ENCODE results near the gene CCDC184.
A peak's percentile ranks its signal among the peaks of the same experiment; 100 is the strongest.
"Not testable (repeated sequence)": the region's sequence is repeated elsewhere in the genome, so short reads cannot be mapped to it uniquely, and the experiment has no call there.

CCDC184 gene

DNA sequence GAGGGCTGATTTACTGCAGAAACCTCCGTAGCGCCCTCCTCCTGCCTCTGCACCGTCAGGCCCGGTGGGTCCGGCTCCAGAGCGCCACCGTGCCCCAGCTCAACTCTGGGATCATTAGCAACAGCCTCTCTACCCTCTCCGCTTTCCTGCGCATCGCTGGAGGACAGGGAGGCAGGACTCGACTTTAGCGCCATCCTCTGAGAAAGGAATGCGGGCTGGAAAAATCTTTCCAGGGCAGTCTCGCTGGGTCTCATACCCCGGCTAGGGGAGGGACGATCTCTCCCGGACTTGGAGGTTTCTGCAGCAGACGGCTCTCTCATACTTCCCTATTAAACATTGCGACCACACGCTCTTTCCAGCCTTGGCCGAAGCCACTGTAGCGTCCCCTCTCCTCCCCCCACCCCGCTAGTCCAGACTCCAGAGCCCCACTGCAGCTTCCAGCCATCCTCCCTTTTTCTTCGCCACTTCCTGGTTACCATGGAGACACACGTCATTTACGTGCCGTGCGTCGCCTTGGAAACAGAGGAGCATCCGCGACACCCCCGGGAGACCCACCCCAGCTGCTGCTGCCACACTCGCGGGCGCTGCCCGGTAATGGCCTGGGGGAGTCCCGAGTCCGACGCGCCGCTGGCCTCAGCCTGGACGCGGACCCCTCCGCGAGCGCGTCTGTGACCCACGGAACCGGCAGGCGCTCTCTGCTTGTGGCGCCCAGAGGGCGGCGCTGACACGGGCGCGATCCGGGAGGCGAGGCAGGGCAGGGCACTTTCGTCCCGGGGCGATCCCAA is at the start of gene CCDC184:
CCDC184 (plus strand) TSS at position 554 of the 785 bp plus-strand sequence. CDS start 479 bp downstream, outside the sequence.
- peak; percentile 65 to 82 (median 72) for DNase-seq

DNA sequence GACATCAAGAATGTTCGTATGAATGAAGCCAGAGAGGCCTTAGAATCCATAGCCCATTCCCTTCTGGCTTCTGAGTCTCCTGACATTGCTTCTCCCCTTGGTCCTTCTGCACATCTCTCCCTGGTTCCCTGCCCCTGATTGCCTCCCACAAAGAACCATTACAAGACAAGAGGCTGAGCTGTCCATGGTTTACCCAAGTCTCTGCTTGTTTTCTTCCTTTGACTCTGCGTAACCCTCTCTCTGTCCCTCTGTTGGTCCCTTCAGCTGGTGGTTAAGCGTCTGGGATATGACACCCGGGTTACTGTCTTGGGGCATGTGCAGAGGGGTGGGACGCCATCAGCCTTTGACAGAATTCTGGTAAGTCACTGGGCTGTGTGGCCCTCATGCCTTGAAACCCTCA is 48.4 kb upstream of the CCDC184 start:
- no peak for DNase-seq

DNA sequence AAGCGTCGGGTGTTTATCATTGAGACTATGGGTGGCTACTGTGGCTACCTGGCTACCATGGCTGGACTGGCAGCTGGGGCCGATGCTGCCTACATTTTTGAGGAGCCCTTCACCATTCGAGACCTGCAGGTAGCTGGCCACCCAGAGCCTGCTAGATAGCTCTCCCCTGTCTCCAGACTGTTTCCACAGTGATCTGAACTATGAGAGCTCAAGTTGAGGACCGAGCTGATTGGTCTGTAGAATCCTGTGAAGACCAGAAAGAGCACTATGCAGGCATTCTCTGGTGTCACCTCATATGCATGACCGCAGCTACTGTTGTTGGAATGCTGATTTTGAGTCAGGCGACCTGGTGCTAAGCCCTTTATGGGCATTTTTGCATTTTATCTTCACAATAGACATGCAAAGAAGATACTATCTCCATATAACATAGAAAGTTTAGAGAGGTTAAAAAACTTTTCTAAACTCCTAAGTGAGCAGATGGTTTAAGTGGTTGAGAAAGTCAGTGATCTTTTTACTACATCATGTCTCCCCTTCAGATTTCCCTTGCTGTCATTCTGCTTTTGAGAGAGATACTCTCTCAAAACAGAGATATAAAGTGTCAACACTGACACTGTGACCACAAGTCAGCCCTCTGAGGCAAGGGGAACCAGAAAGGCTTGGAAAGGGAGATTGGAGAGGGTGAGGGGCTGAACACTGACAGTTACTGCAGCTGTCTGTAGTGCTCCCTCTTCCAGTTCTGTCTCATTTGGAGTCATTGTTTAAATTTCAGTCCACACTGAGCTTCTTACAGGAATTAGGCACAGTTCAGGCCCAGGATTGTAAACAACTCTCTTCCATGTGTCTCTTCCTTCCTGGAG is 40.4 kb upstream of the CCDC184 start:
- no peak for DNase-seq

DNA sequence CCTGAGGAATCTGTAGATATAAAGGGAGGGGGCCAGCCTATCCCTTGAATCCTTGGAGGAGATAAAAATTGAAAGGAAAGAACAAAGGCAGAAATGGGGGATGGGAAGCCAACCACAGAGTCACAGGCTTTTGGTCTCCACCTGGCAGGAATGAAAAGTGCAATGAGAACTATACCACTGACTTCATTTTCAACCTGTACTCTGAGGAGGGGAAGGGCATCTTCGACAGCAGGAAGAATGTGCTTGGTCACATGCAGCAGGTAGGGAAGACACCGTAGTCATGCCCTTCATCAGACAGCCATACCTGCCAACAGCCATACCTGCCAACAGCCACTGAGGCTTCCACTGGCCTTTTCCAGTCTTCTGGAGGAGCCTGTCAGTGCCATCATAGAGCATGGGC is 39.5 kb upstream of the CCDC184 start:
- DNase-seq, result no peak

DNA sequence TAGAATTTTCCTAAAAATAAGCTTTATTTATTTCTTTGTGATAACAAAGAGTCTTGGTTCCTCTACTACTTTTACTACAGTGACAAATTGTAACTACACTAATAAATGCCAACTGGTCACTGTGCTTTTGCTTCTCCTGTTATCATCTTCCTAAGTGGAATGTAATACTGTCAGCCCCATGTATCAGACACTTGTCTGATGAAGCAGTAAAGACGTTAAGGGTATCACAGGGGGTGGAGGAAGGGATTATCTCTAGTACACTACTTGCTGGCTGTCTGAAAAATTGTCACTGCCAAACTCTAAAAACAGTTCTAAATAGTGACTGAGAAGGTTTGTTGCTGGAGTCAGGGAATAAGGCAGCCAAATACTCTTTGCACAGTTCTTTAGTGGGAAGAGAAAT is 37.5 kb upstream of the CCDC184 start:
- no peak for DNase-seq

DNA sequence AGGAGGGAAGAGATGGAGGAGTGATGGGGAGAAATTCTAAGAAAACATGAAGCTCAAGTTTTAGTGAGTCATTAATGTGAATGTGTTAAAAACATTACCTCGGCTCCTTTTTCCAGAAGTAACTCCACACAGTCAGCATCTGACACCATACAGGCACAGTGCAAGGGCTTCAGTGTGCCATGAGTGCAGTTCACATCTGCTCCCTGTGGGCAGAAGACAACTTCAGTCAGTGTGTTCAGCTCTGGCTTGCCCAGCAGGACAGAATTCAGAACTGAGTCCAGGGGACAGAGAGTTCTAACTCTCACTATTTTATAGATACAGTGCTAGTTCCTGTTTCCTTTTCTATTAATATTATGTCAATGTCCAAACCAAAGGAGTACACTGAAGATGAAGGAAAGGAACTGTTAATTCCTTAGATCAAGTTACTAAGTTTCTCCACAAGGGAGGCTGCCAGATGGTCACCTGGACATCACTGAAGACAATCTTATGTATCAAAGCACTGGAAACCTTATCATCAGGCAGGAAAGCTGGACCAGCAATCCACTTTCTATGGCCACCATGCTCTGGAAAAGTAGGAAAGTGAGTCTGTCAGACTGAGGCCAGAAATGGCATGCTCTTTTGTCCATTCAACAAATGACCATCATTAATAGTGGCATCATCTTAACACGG is 32.2 kb upstream of the CCDC184 start:
- DNase-seq, result no peak

DNA sequence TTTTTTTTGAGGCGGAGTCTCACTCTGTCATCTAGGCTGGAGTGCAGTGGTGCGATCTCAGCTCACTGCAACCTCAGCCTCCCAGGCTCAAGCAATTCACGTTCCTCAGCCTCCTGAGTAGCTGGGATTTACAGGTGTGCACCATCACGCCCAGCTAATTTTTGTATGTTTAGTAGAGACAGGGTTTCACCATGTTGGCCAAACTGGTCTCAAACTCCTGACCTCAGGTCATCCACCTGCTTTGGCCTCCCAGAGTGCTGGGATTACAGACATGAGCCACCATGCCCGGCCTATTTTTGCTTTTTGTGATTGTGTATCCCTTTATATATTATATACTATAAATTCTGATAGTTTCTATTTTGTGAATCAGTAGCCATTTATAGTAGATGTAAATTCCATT is 27.7 kb upstream of the CCDC184 start:
- DNase-seq, result not testable (repeated sequence)

DNA sequence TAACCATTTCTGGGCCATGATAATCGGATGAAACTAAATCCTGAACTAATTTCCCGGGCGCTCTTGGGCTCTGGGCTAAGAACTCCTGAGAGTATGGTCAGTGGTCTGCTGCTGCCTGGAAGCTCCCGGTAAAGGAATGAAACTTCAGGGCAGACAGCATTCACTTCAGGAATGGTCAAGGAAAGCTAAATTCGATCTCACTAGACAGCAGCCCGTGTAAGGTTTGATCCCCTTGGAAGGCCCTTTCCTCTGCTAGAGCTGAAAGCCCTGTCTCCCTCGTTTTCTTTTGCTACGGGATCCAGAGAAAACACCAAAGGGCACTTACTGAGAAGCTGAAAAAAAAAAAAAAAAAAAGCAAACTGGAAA is 26.8 kb upstream of the CCDC184 start:
- DNase-seq, result peak in 1 of 6 experiments; percentile 40

DNA sequence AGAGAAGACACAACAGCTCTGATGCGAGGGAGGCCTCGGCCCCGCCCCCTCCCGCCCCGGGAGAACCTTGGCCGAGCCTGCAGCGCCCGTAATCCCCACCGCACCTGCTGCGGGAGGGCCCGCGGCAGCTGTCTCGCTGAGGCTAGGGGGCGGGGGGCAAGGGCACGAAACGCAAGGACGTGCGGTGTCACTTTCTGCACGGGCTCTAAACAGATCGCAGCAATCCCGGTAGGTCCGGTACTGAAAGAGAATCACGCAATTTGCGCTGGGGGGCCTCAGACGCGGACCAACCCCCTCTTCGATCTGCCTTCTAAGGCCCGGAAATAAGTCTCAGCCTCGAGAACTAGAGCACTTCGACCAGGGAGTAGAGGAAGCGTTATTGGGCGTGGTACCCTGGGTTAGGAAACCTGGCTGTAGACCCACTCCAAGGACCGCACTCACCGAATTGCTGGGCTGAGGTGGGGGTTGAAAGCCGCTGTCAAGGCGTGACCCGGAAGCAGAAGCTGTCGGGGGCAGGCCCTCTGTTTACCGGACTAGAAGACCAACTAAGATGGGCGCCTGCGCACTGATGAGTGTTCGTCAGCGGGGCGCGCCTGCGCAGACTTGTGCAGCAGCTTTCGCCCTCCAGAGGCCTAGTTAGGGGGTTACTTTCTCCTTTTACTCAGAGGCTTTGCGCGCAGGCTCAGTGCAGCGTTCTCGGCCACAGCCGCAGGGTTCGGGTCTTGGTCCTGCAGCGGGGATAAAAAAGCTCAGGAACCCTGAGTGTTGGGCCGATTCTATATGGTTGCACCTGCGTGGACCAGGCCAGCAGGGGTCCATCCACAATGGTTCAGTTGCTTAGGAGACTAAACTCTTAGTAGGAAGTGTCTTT is 26.2 kb upstream of the CCDC184 start, which contains the start of gene ASB8:
ASB8 (minus strand) TSS at position 498 of the 871 bp plus-strand sequence. CDS start 4,019 bp downstream, outside the sequence.
- peak; percentile 97 to 99 (median 98) for DNase-seq

DNA sequence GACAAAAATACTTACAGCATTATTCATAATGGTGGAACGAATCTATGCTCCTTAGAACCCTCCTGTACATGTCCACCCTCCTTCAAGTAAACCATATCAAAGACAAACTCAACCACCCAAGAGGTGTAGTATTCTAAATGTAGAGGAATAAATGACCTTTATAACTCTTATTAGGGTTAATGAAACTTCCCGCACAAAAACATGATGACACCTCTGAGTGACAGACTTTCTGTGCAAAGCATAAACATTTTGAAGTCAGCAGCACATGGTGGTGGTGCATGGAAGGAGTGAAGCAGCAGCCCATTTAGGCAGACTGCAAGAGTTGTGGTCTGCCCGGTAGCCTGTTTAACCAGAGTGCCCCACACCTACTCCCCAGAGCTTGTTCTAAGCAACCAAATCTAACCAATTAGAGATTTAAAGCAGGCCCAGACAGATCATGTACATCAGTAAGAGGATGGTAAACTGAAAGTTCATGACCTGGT is 25.5 kb upstream of the CCDC184 start:
- no peak for DNase-seq

DNA sequence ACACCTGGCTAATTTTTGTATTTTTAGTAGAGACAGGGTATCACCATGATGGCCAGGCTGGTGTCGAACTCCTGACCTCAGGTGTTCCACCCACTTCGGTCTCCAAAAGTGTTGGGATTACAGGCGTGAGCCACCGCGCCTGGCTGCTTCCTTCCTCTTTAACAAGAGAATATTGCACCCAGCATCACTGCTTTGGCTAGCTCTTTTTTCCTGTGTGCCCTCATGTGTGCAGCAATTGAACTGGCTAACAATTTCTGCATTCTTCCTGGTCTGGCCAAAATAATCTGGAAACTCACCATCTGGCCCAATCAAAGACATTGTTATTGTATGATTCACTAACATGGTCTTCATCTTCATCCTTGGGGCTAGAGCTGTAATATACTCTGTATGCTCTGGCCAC is 23.4 kb upstream of the CCDC184 start:
- DNase-seq, result no peak

DNA sequence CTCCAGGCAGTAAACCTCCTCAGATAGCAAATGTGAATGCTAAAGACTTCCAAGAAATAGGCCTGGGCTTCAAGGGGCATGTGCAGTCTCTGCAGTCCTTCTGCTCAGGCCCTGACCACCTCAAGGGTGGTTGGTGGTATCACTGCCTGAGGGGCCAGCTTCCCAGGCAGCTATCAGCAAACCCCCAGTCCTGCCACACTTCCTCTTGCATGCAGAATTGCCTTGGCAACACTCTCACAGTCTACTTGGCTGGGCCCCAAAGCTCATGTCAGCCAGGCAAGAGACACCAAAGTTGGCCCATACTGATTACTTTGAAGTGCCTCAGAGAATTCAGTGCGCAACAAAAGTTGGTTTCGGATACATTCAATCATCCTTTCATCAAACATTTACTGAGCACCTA is 22.6 kb upstream of the CCDC184 start:
- DNase-seq, result no peak

DNA sequence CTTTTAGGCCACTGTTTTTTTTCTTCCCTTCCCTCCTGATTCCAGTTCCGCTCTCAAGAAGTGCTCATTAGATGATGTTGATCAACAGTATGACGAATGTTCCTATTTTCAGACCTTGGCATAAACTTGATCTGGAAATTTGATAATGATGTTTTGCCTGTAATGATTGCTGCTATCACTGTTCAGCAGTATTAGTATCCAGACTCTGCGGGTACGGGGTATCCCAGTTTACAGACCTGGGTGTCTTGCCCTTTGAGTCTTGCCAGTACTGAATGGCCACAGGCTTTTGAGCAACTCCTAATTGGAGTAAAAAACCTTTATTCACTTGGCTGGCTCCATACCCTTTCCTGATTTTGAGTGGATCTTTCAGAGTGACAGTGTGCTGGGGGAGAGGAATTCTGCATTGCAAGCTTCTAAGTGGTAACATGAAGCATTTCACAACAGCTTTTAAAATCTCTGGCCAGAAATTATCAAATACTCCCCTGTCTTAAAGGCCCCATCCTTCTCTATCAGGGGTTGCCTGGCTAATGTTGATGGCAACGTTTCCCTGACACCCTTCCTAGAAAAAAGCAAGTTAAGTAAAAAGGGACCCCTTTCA is 20.2 kb upstream of the CCDC184 start:
- no peak for DNase-seq

DNA sequence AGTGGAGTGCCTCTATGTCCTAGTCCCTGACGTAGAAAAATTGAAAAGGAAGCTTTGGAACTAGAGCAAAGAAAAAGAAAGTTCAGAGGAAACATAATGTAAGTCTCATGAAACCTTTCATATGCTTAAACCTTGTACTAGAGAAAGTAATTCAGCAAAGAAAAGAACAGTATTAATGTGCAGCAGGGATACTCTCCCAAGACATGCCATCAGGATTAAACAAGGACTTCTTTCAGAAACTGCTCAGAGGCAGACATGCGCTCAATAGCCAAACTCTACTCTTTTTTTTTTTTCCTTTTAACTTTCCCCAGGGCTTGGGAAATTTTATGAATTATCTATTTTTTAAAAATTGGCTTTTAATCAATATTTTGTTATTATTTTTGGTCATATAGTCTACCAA is 19.0 kb upstream of the CCDC184 start:
- no peak for DNase-seq

DNA sequence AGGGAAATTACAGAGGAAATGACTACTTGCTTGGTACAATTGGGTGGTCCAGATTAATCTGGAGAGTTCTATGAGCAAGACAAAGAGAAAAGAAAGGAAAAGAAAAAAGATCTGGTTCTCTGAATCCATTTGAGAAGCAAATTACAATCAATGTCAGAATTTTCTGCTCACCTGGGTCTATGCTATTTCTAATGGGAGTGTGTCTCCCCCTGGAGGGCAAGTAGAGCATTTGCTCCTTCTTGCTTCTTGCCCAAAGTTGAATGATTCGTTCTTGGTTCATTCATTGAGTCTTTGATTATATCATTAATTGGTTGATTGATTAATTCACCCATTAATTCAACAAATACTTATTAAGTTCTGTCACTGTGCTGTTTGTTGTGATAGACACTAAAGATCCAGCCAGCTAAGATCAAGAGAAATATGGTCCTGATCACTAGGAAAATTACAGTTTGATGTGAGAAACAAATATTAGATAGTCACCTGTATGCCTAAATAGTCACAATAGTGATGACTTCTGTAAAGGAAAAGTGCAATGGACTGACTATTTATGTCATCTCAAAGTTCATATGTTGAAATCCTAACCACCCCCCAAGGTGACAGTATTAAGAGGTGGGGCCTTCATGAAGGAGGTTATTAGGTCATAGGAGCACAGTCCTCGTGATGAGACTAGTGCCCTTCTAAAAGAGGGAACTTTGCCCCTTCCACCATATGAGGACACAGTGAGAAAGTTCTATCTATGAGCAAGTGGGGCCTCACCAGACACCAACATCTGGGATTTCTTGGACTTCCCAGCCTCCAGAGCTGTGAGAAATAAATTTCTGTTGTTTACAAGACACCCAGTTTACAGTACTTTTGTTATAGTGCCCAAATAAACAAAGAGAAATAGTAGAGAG is 18.1 kb upstream of the CCDC184 start:
- DNase-seq, result peak in 5 of 6 experiments; percentile 31 to 79 (median 39)

DNA sequence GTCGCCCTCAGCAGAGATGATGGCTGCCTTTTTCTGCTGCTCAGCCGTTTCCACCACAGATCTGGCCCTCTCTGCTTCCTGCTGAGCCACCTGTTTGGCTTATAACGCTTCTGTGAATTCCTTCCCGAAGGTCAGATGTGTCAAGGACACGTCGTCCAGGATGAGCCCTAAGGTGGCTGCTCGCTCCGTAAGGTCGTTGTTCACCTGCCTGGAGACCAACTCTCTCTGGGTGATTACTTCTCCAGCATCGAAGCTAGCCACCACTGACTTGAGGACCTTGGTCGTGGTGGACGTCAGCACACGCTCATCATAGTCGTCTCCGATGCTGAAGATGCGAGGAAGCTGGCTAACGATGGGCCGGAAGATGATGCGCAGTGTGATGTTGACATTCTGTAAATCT is 14.4 kb upstream of the CCDC184 start:
- no peak for DNase-seq

DNA sequence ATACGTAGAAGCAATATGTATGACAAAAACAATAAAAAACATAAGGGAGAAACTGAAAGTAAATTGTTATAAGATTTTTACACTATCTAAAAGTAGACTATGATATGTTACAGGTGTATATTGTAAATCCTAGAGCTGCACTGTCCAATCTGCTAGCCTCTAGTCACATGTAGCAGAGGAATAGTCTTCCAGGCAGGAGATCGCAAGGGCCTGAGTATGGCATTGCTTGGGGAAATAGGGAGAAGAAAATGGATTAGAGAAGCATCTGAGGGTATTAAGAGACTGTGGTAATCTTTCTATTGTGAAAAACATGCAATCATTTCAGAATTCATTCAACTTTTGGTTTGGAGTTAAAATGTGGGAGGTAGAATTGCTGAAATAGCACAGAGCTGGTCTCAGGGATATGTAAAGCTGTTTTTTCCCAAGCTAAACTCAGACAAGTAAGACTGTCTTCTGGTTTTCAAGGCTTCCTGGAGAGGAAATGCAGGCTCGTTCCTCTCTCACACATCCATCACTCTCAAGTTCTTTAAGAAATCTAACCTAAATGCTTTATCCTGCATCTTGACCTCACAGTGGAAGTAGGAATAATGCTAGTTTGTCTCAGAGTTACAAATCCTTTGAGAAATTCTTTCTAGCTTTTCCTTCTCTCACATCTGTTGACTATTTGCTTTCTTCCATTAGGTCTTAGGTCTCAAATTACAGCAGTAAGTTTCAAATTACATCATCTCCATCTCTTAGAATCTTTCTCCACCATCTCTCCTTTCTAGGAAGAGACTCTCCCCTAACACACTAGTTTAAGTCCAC is 7.6 kb upstream of the CCDC184 start:
- no peak for DNase-seq

DNA sequence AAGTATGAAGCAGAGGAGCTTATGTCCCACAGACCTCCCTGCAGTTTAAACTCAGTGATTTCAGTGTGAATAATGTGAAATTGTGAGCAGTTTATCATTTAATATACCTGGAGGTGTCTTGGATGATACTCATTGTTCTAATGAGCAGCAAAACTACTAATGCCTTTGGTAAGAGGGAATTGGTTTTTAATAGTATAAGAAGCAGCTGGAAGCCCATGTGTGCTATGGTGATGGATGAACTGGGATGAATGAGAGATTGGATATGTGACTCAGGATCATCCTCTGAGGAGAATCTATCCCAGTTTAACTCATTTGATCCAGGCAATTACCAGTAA is 7.1 kb upstream of the CCDC184 start:
- no peak for DNase-seq

DNA sequence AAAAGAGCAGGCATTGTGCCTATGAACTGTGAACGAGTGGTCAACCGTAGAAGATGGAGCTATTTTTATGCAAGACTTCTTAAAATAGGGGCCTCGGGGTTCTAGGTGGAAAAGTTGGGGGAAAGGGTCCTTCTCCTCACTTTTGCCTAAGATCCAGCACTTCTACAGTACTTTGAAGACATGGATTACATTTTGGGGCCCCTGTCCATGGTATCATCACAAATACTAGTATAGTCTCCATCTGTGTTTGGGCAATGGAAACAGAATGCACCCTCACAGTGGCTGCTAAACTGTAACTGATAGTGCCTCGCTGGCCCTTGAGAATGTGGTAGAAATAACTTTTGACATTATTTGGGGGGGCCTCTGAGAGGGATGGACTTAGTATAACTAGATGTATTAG is 5.5 kb upstream of the CCDC184 start:
- no peak for DNase-seq

DNA sequence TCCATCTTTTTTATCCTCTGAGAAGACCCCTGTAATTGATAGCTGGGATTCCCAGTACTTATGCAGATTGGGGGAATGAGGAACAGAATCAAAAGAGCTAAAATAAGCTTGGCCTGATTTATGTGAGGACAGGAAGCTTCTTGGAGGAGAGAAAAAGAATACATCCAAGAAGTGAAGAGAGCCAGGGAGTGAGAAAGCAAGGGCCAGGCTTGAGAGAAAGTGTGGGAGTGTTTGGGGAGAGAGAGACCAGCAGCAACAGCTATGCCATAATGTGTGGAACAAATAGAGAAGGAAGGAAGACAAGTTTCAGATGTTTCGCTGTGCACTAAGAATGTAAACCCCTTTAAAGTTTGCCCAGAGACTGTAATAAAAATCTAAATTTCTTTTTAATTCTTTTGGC is 4.0 kb upstream of the CCDC184 start:
- DNase-seq, result no peak
